Spleen (tissue), 11 donors: ENCODE measurements around the gene MCM7. TPM values are rescaled to one million over a fixed set of nuclear protein-coding genes. Genes with fewer than 3 reads are reported as not detected.

ENCODE experiments used
- DNase-seq: peaks from one replicate; pipeline ENCODE4 v3.0.0-alpha.2; 2020
- H3K27ac ChIP-seq, 8 donors: fragments of 200-600 bp; sonication (generic) in 7 of 8; 1 replicate in 4 of 8; 2 replicates in 4 of 8; pipeline versions ENCODE4 v1.5.0 to v1.8.0; 2016 to 2021; ENCODE audit warnings: inconsistent platforms in 4 of 8, mild to moderate bottlenecking in 4 of 8, moderate library complexity in 1 of 8
- H3K27me3 ChIP-seq, 7 donors: fragments of 200-600 bp; sonication (generic) in 6 of 7; replicated peaks in 1 of 7; 1 replicate in 4 of 7; 2 replicates in 3 of 7; pipeline versions ENCODE4 v1.5.0 to v1.8.0; 2016 to 2021; ENCODE audit warnings: inconsistent platforms in 3 of 7, mild to moderate bottlenecking in 1 of 7
- H3K36me3 ChIP-seq, 6 donors: fragments of 200-600 bp; sonication (generic) in 5 of 6; 1 replicate in 4 of 6; 2 replicates in 2 of 6; pipeline versions ENCODE4 v1.5.0 to v1.8.0; 2016 to 2021; ENCODE audit warnings: inconsistent platforms in 2 of 6
- H3K4me1 ChIP-seq, 6 donors: fragments of 200-600 bp; sonication (generic) in 5 of 6; 1 replicate in 3 of 6; 2 replicates in 3 of 6; pipeline versions ENCODE4 v1.5.0 to v1.8.0; 2016 to 2021; ENCODE audit warnings: inconsistent platforms in 3 of 6
- H3K4me3 ChIP-seq, 8 donors: fragments of 200-600 bp; sonication (generic) in 7 of 8; 1 replicate in 4 of 8; 2 replicates in 4 of 8; pipeline versions ENCODE4 v1.5.0 to v1.8.0; 2016 to 2021; ENCODE audit warnings: inconsistent platforms in 4 of 8, mild to moderate bottlenecking in 4 of 8, moderate library complexity in 2 of 8
- H3K9me3 ChIP-seq, 8 donors: fragments of 200-600 bp; sonication (generic) in 7 of 8; 1 replicate in 4 of 8; 2 replicates in 4 of 8; pipeline versions ENCODE4 v1.5.0 to v1.8.0; 2016 to 2021; ENCODE audit warnings: inconsistent platforms in 4 of 8
- POLR2A ChIP-seq, 3 donors: fragments of 450-650 bp; IDR thresholded peaks; one replicate each; pipeline ENCODE4 v1.5.1; 2017; ENCODE audit warnings: antibody characterized with exemption in 3 of 3, mild to moderate bottlenecking in 1 of 3
- POLR2AphosphoS5 ChIP-seq, 3 donors: sonication (generic); formaldehyde crosslinking; IDR thresholded peaks; one replicate each; pipeline ENCODE4 v1.5.1; 2017; ENCODE audit warnings: antibody characterized with exemption in 3 of 3
- WGBS, 5 donors: extraction: QIAGEN DNeasy Blood & Tissue Kit in 3 of 5; methylation state at CpG; one replicate each; pipeline versions ENCODE4 v1.1.5 to v1.1.7; 2013 to 2018; 5-methylcytosine and 5-hydroxymethylcytosine counted together
- intact Hi-C: fragments of 100-400 bp; cut with DNase I; formaldehyde crosslinking; loops from one replicate; pipeline ENCODE4 v1.15.0; 2023; ENCODE audit warnings: low total_unique reads
- polyA plus RNA-seq, 3 donors: library from polyadenylated mRNA; stranded (reverse); fragments of 200-250 nt; gene quantifications; one replicate each; pipeline ENCODE4 v1.2.1, GENCODE V29; 2013
- total RNA-seq, 7 donors: library from RNA; depleted of rRNA in 3 of 7; stranded (reverse); fragments of >200 nt in 3 of 7; fragmentation: NEBNext Ultra II Directional in 4 of 7; extraction: Animal tissue kit (Norgen Biotek cat#: 25700) in 4 of 7; gene quantifications; one replicate each; pipeline versions ENCODE4 v1.1.0 to v1.2.1, GENCODE V29; 2016 to 2021
- TF ChIP-seq, protein P1 (sequence below), 11 experiments: fragments of 200-600 bp in 7 of 11; fragments of 450-650 bp in 4 of 11; sonication (generic) in 4 of 11; IDR thresholded peaks in 8 of 11; conservative IDR thresholded peaks in 3 of 11; 1 replicate in 7 of 11; 2 replicates in 4 of 11; pipeline versions ENCODE4 v1.4.0 to v1.8.0; 2016 to 2021; ENCODE audit warnings: antibody characterized with exemption in 11 of 11, inconsistent platforms in 4 of 11, mild to moderate bottlenecking in 1 of 11
- donor health status: healthy with polysubstance abuse.
- donor health status: DM: no; HTN: no; CAD: no; lungs with moderate emphysema.
- donor health status: DM: no; HTN: no; CAD: no.
- donor health status: Bipolar disorder and iron deficiency.
- donor health status: healthy.
- donor health status: DM: no; HTN: no; CAD: no.
- donor health status: DM: yes; HTN: yes; CAD: no.

MCM7 gene
- total and polyA plus RNA-seq, 10 donors = 49.5 to 92.7 (median 68.5) TPM

GRCh38 chr7:100065452-100066186, 35.6 kb downstream of the MCM7 start:
- H3K4me1 ChIP-seq = peaks cover 0 to 10% (median 0%) of the 10 kb centered on the region in 6 donors
- H3K27me3 ChIP-seq = no peaks in the 10 kb centered on the region
- 60 to 73% (median 68%) methylated on average over 8 of the region's 8 CpGs for WGBS, 5 donors
- peaks cover 0 to 16% (median 11%) of the 10 kb centered on the region in 8 donors for H3K9me3 ChIP-seq
- intact Hi-C loops = no loop called here
- H3K4me3 ChIP-seq = no peak overlapping the region
- peaks cover 8 to 100% (median 45%) of the 10 kb centered on the region in 6 donors for H3K36me3 ChIP-seq
- peak overlapping the region in 6 of 8 donors; percentile 16 to 50 (median 44) for H3K27ac ChIP-seq
- no peak for DNase-seq
- TF ChIP-seq POLR2AphosphoS5 (IDR thresholded peaks at IDR 0.05) = peak in 1 of 3 donors; percentile 40
- TF ChIP-seq, protein P1, sequence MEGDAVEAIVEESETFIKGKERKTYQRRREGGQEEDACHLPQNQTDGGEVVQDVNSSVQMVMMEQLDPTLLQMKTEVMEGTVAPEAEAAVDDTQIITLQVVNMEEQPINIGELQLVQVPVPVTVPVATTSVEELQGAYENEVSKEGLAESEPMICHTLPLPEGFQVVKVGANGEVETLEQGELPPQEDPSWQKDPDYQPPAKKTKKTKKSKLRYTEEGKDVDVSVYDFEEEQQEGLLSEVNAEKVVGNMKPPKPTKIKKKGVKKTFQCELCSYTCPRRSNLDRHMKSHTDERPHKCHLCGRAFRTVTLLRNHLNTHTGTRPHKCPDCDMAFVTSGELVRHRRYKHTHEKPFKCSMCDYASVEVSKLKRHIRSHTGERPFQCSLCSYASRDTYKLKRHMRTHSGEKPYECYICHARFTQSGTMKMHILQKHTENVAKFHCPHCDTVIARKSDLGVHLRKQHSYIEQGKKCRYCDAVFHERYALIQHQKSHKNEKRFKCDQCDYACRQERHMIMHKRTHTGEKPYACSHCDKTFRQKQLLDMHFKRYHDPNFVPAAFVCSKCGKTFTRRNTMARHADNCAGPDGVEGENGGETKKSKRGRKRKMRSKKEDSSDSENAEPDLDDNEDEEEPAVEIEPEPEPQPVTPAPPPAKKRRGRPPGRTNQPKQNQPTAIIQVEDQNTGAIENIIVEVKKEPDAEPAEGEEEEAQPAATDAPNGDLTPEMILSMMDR (IDR thresholded peaks at IDR 0.05 in 8 of 11, conservative IDR thresholded peaks at IDR 0.05 in 3 of 11) = no peak

- no peaks in the 10 kb centered on the region for H3K27me3 ChIP-seq
- peaks cover 0 to 10% (median 0%) of the 10 kb centered on the region in 6 donors for H3K4me1 ChIP-seq
- H3K4me3 ChIP-seq = no peak overlapping the region
- no peak overlapping the region for H3K27ac ChIP-seq
- intact Hi-C loops = no loop called here
- DNase-seq = no peak
- H3K9me3 ChIP-seq = peaks cover 0 to 1% (median 0%) of the 10 kb centered on the region in 8 donors
- 88 to 96% (median 94%) methylated on average over 9 of the region's 9 CpGs for WGBS, 5 donors
- TF ChIP-seq, protein P1 (IDR thresholded peaks at IDR 0.05 in 8 of 11, conservative IDR thresholded peaks at IDR 0.05 in 3 of 11) = no peak
- no peak for TF ChIP-seq POLR2AphosphoS5 (IDR thresholded peaks at IDR 0.05)
- no peak for TF ChIP-seq POLR2A (IDR thresholded peaks at IDR 0.05)
- H3K36me3 ChIP-seq = peaks cover 2 to 100% (median 33%) of the 10 kb centered on the region in 6 donors
Measured at GRCh38 chr7:100064162-100064561, 37.0 kb downstream of the MCM7 start.

DNA sequence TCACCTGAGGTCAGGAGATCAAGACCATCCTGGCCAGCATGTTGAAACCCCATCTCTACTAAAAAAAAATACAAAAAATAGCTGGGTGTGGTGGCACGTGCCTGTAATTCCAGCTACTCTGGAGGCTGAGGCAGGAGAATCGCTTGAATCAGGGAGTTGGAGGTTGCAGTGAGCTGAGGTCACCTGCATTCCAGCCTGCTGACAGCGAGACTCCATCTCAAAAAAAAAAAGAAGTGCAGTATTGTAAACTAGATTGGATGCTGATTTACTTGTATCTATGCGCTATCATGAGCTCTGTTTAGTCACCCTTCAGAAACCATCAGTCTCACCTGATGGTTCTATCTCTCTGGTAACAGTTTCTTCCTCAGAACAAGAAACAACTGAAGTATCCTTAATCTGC, 37.8 kb downstream of the MCM7 start:
- 89 to 96% (median 91%) methylated on average over 4 of the region's 4 CpGs for WGBS, 5 donors
- Histone ChIP-seq H3K36me3 (peaks cover 2 to 100% (median 31%) of the 10 kb centered on the region in 6 donors), H3K27me3 (no peaks in the 10 kb centered on the region), H3K4me3 (no peak overlapping the region), H3K9me3 (no peaks in the 10 kb centered on the region), H3K27ac (no peak overlapping the region), H3K4me1 (peaks cover 0 to 10% (median 0%) of the 10 kb centered on the region in 6 donors)
- intact Hi-C loops = no loop called here
- DNase-seq = no peak
- TF ChIP-seq, protein P1 (IDR thresholded peaks at IDR 0.05 in 8 of 11, conservative IDR thresholded peaks at IDR 0.05 in 3 of 11) = no peak
- TF ChIP-seq POLR2AphosphoS5 (IDR thresholded peaks at IDR 0.05) = no peak
- TF ChIP-seq POLR2A (IDR thresholded peaks at IDR 0.05) = no peak

DNA sequence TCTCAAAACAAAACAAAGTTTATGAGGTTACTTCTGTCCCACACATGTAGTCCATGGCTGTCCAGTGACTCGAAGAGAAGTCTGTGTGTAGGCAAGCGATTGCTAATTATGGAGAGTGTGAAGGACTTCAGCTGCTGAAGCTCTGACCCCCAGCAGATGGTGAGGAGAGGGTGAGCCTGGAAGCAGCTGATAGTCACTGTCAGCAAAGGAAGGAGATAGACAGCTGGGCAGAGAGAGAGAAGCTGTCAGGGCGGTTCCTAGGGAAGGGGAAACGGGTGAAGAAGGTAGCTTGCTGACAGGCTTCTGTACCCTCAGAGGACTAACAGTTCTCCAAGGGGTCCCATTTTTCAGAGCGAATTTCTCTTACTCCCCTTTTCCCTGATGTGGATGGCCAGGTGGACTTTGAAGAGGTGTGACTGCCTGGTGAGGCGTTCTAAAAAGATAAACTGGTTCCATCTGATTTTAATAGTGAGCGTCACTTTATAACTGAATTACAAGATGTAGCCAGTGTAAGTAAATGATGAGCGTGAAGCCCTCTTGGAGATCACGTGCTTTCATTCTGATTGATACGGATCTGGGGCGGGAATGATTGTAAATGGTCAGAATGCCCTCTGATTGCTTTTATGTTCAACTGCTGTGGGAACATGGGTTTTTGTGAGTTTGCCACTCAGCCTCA, 39.5 kb downstream of the MCM7 start:
- Histone ChIP-seq H3K27me3 (no peaks in the 10 kb centered on the region), H3K4me3 (no peak overlapping the region), H3K4me1 (peaks cover 0 to 10% (median 0%) of the 10 kb centered on the region in 6 donors), H3K9me3 (no peaks in the 10 kb centered on the region), H3K36me3 (peaks cover 4 to 100% (median 45%) of the 10 kb centered on the region in 6 donors), H3K27ac (no peak overlapping the region)
- 95 to 98% (median 97%) methylated on average over 11 of the region's 11 CpGs for WGBS, 5 donors
- DNase-seq = no peak
- TF ChIP-seq, protein P1 (IDR thresholded peaks at IDR 0.05 in 8 of 11, conservative IDR thresholded peaks at IDR 0.05 in 3 of 11) = no peak
- TF ChIP-seq POLR2A (IDR thresholded peaks at IDR 0.05) (no peak), POLR2AphosphoS5 (IDR thresholded peaks at IDR 0.05) (no peak)
- intact Hi-C loops = no loop called here
